ENCODE results near the gene SIRT2.
"Not testable (repeated sequence)": the region's sequence is repeated elsewhere in the genome, so short reads cannot be mapped to it uniquely, and the experiment has no call there.

The SIRT2 gene

GRCh38 chr19:38862321-38863059 lies 36.9 kb downstream of the SIRT2 start:
- peak; percentile 41 for DNase-seq (ENCODE audit: low read depth)
- no peak overlapping the region for H3K4me3 ChIP-seq (replicated peaks; ENCODE audit: low read depth, low read length)
- no peak for TF ChIP-seq CTCF (IDR thresholded peaks at IDR 0.05; ENCODE audit: low read length, missing control alignments)

- TF ChIP-seq CTCF (IDR thresholded peaks at IDR 0.05; ENCODE audit: low read length, missing control alignments) = no peak
- DNase-seq (ENCODE audit: low read depth) = no peak
- H3K4me3 ChIP-seq (replicated peaks; ENCODE audit: low read depth, low read length) = no peak overlapping the region
Measured at GRCh38 chr19:38861368-38861767, 38.0 kb downstream of the SIRT2 start.

GRCh38 chr19:38859631-38860204 lies 39.7 kb downstream of the SIRT2 start:
- not testable (repeated sequence) for H3K4me3 ChIP-seq (replicated peaks; ENCODE audit: low read depth, low read length); DNase-seq (ENCODE audit: low read depth)

- no peak for DNase-seq (ENCODE audit: low read depth)
- no peak overlapping the region for H3K4me3 ChIP-seq (replicated peaks; ENCODE audit: low read depth, low read length)
- TF ChIP-seq CTCF (IDR thresholded peaks at IDR 0.05; ENCODE audit: low read length, missing control alignments) = no peak
Measured at GRCh38 chr19:38856813-38857212, 42.6 kb downstream of the SIRT2 start.

- DNase-seq (ENCODE audit: low read depth); H3K4me3 ChIP-seq (replicated peaks; ENCODE audit: low read depth, low read length): not testable (repeated sequence)
Measured at GRCh38 chr19:38855751-38856150, 43.7 kb downstream of the SIRT2 start.

- not testable (repeated sequence) for H3K4me3 ChIP-seq (replicated peaks; ENCODE audit: low read depth, low read length); DNase-seq (ENCODE audit: low read depth)
Measured at GRCh38 chr19:38854961-38855360, 44.5 kb downstream of the SIRT2 start.

- no peak for TF ChIP-seq CTCF (IDR thresholded peaks at IDR 0.05; ENCODE audit: low read length, missing control alignments)
- H3K4me3 ChIP-seq (replicated peaks; ENCODE audit: low read depth, low read length) = peak overlapping the region; percentile 84
- DNase-seq (ENCODE audit: low read depth) = no peak
Measured at GRCh38 chr19:38853214-38853613, 46.2 kb downstream of the SIRT2 start.

GRCh38 chr19:38852231-38853044 lies 47.0 kb downstream of the SIRT2 start:
- TF ChIP-seq CTCF (IDR thresholded peaks at IDR 0.05; ENCODE audit: low read length, missing control alignments) = no peak
- H3K4me3 ChIP-seq (replicated peaks; ENCODE audit: low read depth, low read length) = peak overlapping the region; percentile 84
- peak; percentile 52 for DNase-seq (ENCODE audit: low read depth)
